Mesenchymal stem cell (in vitro differentiated cells and primary cell): ENCODE data around the gene BSG.
A peak's percentile ranks its signal among the peaks of the same experiment; 100 is the strongest.

Experiments used
- DNase-seq: peaks from one replicate; pipeline ENCODE4 v3.0.0-alpha.2; 2013
- H2AFZ ChIP-seq: one replicate; pipeline ENCODE4 v1.6.1; 2013; ENCODE audit warnings: low read depth, mild to moderate bottlenecking, control low read depth, inconsistent platforms, low read length, moderate library complexity
- H2AK5ac ChIP-seq: 2 replicates; pipeline ENCODE4 v1.6.1; 2013; ENCODE audit warnings: low read length, moderate library complexity, mild to moderate bottlenecking, inconsistent platforms; ENCODE audit not compliant: severe bottlenecking
- H2BK120ac ChIP-seq: one replicate; pipeline ENCODE4 v1.6.1; 2013; ENCODE audit warnings: low read depth, mild to moderate bottlenecking, inconsistent platforms, low read length, moderate library complexity
- H2BK12ac ChIP-seq, 2 experiments: one replicate each; pipeline ENCODE4 v1.6.1; 2013; ENCODE audit warnings: inconsistent platforms in 2 of 2, low read length in 2 of 2, mild to moderate bottlenecking in 2 of 2, moderate library complexity in 2 of 2, control low read depth in 1 of 2
- H2BK15ac ChIP-seq: one replicate; pipeline ENCODE4 v1.6.1; 2013; ENCODE audit warnings: mild to moderate bottlenecking, low read depth, inconsistent platforms; ENCODE audit not compliant: poor library complexity, severe bottlenecking
- H2BK5ac ChIP-seq: 2 replicates; pipeline ENCODE4 v1.6.1; 2013; ENCODE audit warnings: low read depth, mild to moderate bottlenecking, low read length, control low read depth, inconsistent platforms; ENCODE audit not compliant: poor library complexity, severe bottlenecking
- H3K14ac ChIP-seq, 2 experiments: one replicate each; pipeline ENCODE4 v1.6.1; 2013; ENCODE audit warnings: inconsistent platforms in 2 of 2, low read length in 2 of 2, control low read depth in 1 of 2, mild to moderate bottlenecking in 1 of 2, moderate library complexity in 1 of 2
- H3K18ac ChIP-seq, 2 experiments: one replicate each; pipeline ENCODE4 v1.6.1; 2013; ENCODE audit warnings: inconsistent platforms in 2 of 2, low read length in 2 of 2, control low read depth in 1 of 2, low read depth in 1 of 2, mild to moderate bottlenecking in 1 of 2
- H3K23ac ChIP-seq, 2 experiments: one replicate each; pipeline ENCODE4 v1.6.1; 2013; ENCODE audit warnings: inconsistent platforms in 2 of 2, low read length in 2 of 2, mild to moderate bottlenecking in 2 of 2, moderate library complexity in 2 of 2, control low read depth in 1 of 2
- H3K27ac ChIP-seq: 2 replicates; pipeline ENCODE4 v1.5.1; 2013; ENCODE audit warnings: mild to moderate bottlenecking, moderate library complexity, low read length, control low read depth, inconsistent platforms; ENCODE audit not compliant: poor library complexity, severe bottlenecking
- H3K27me3 ChIP-seq, 2 experiments: 2 replicates each; pipeline versions ENCODE4 v1.6.1 to v1.7.0; 2013; ENCODE audit warnings: low read length in 2 of 2, mild to moderate bottlenecking in 2 of 2, moderate library complexity in 2 of 2, control low read depth in 1 of 2, inconsistent platforms in 1 of 2; ENCODE audit not compliant: control insufficient read depth in 1 of 2, insufficient read depth in 1 of 2
- H3K36me3 ChIP-seq, 2 experiments: 2 replicates each; pipeline versions ENCODE4 v1.6.1 to v1.7.0; 2013; ENCODE audit warnings: low read length in 2 of 2, control low read depth in 1 of 2, inconsistent platforms in 1 of 2, low read depth in 1 of 2, mild to moderate bottlenecking in 1 of 2; ENCODE audit not compliant: insufficient read depth in 2 of 2, control insufficient read depth in 1 of 2
- H3K4ac ChIP-seq, 2 experiments: one replicate each; pipeline ENCODE4 v1.6.1; 2013; ENCODE audit warnings: inconsistent platforms in 2 of 2, low read length in 2 of 2, mild to moderate bottlenecking in 2 of 2, moderate library complexity in 2 of 2, control low read depth in 1 of 2, low read depth in 1 of 2
- H3K4me1 ChIP-seq: 2 replicates; pipeline ENCODE4 v1.6.1; 2013; ENCODE audit warnings: low read depth, low read length, control low read depth; ENCODE audit not compliant: control insufficient read depth, insufficient read depth
- H3K4me2 ChIP-seq: 2 replicates; pipeline ENCODE4 v1.6.1; 2013; ENCODE audit warnings: low read length, mild to moderate bottlenecking, inconsistent platforms; ENCODE audit not compliant: poor library complexity, severe bottlenecking
- H3K4me3 ChIP-seq, 2 experiments: 2 replicates each; pipeline versions ENCODE4 v1.5.1 to v1.7.0; 2013; ENCODE audit warnings: low read length in 2 of 2, mild to moderate bottlenecking in 2 of 2, control low read depth in 1 of 2, low read depth in 1 of 2; ENCODE audit not compliant: insufficient read depth in 1 of 2
- H3K79me1 ChIP-seq: replicated peaks from 2 replicates; pipeline ENCODE4 v1.6.1; 2013; ENCODE audit warnings: mild to moderate bottlenecking, control low read depth, low read length, inconsistent platforms; ENCODE audit not compliant: poor library complexity, severe bottlenecking
- H3K9ac ChIP-seq: 2 replicates; pipeline ENCODE4 v1.7.0; 2013; ENCODE audit warnings: mild to moderate bottlenecking, low read length, moderate library complexity
- H3K9me3 ChIP-seq: 2 replicates; pipeline ENCODE4 v1.7.0; 2013; ENCODE audit warnings: mild to moderate bottlenecking, low read length; ENCODE audit not compliant: control insufficient read depth
- H4K8ac ChIP-seq: one replicate; pipeline ENCODE4 v1.6.1; 2013; ENCODE audit warnings: inconsistent platforms, mild to moderate bottlenecking, low read length, moderate library complexity
- H4K91ac ChIP-seq: one replicate; pipeline ENCODE4 v1.6.1; 2013; ENCODE audit warnings: mild to moderate bottlenecking, low read length, inconsistent platforms
- WGBS: methylation state at CpG from one replicate; pipeline ENCODE4 v1.1.7; 2013; ENCODE audit warnings: mixed read lengths; 5-methylcytosine and 5-hydroxymethylcytosine counted together

Gene BSG

GRCh38 chr19:531753-532560, 40.4 kb upstream of the BSG start, which contains the start of gene CDC34:
Gene CDC34 (plus strand): TSS chr19:531760. CDS start chr19:531932, 172 bp downstream.
- H3K14ac ChIP-seq, result peak within 1 kb of the TSS; percentile 80 to 81
- peak within 1 kb of the TSS; percentile 88 to 89 for H3K4me3 ChIP-seq
- no peaks in the 10 kb centered on the region for H3K27me3 ChIP-seq
- H4K91ac ChIP-seq, result peak within 1 kb of the TSS; percentile 95
- peak within 1 kb of the TSS; percentile 93 to 95 for H3K18ac ChIP-seq
- peak within 1 kb of the TSS in 1 of 2 experiments; percentile 81 for H3K23ac ChIP-seq
- H3K79me1 ChIP-seq, result peaks cover 6% of the 10 kb centered on the region
- H3K27ac ChIP-seq, result peak within 1 kb of the TSS; percentile 88
- H2BK5ac ChIP-seq, result peak within 1 kb of the TSS; percentile 91
- H3K9me3 ChIP-seq, result no peaks in the 10 kb centered on the region
- H2BK120ac ChIP-seq, result peak within 1 kb of the TSS; percentile 67
- H2AFZ ChIP-seq, result peak within 1 kb of the TSS; percentile 56
- H4K8ac ChIP-seq, result peak within 1 kb of the TSS; percentile 95
- peak within 1 kb of the TSS; percentile 97 for H3K4me2 ChIP-seq
- H2BK12ac ChIP-seq, result peak within 1 kb of the TSS in 1 of 2 experiments; percentile 76
- WGBS, result under 1% methylated on average over 70 of the region's 84 CpGs
- H2AK5ac ChIP-seq, result no peak within 1 kb of the TSS
- H3K9ac ChIP-seq, result peak within 1 kb of the TSS; percentile 91
- peaks cover 10 to 29% of the 10 kb centered on the region in 2 experiments for H3K36me3 ChIP-seq
- DNase-seq, result no peak
- H3K4ac ChIP-seq, result peak within 1 kb of the TSS; percentile 78 to 95
- peak within 1 kb of the TSS; percentile 94 for H2BK15ac ChIP-seq
- peaks cover 37% of the 10 kb centered on the region for H3K4me1 ChIP-seq

GRCh38 chr19:532561-533363, 39.6 kb upstream of the BSG start:
- Histone ChIP-seq H3K23ac (peak overlapping the region; percentile 93 to 99), H3K4ac (peak overlapping the region; percentile 67 to 81), H3K9me3 (no peaks in the 10 kb centered on the region), H2BK5ac (no peak overlapping the region), H3K27ac (peak overlapping the region; percentile 88), H2AK5ac (peak overlapping the region; percentile 41), H3K36me3 (peaks cover 15 to 37% of the 10 kb centered on the region in 2 experiments), H3K4me1 (peaks cover 37% of the 10 kb centered on the region), H4K91ac (peak overlapping the region; percentile 52), H3K79me1 (peaks cover 7% of the 10 kb centered on the region), H3K18ac (peak overlapping the region; percentile 78 to 93), H3K4me3 (peak overlapping the region; percentile 83 to 89), H3K4me2 (peak overlapping the region; percentile 97), H2AFZ (no peak overlapping the region), H3K9ac (peak overlapping the region; percentile 91), H2BK15ac (peak overlapping the region; percentile 73), H2BK12ac (peak overlapping the region in 1 of 2 experiments; percentile 68), H3K14ac (peak overlapping the region; percentile 44 to 81), H3K27me3 (no peaks in the 10 kb centered on the region), H2BK120ac (peak overlapping the region; percentile 54), H4K8ac (peak overlapping the region; percentile 42)
- peak; percentile 86 for DNase-seq
- 1% methylated on average over 47 of the region's 47 CpGs for WGBS

- Histone ChIP-seq H3K18ac (peak overlapping the region; percentile 29 to 78), H2BK15ac (peak overlapping the region; percentile 17), H3K23ac (peak overlapping the region in 1 of 2 experiments; percentile 99), H3K9me3 (no peaks in the 10 kb centered on the region), H3K9ac (peak overlapping the region; percentile 91), H3K4me3 (peak overlapping the region; percentile 83 to 89), H4K8ac (peak overlapping the region; percentile 42), H4K91ac (no peak overlapping the region), H2BK12ac (peak overlapping the region in 1 of 2 experiments; percentile 68), H2AK5ac (no peak overlapping the region), H3K14ac (peak overlapping the region in 1 of 2 experiments; percentile 44), H2BK5ac (no peak overlapping the region), H2BK120ac (no peak overlapping the region), H3K27ac (peak overlapping the region; percentile 88), H3K79me1 (peaks cover 9% of the 10 kb centered on the region), H3K4ac (peak overlapping the region; percentile 67 to 81), H3K27me3 (no peaks in the 10 kb centered on the region), H2AFZ (no peak overlapping the region), H3K4me1 (peaks cover 37% of the 10 kb centered on the region), H3K4me2 (peak overlapping the region; percentile 97), H3K36me3 (peaks cover 22 to 44% of the 10 kb centered on the region in 2 experiments)
- DNase-seq, result no peak
- 58% methylated on average over 25 of the region's 25 CpGs for WGBS
Observed at GRCh38 chr19:533364-534058, 38.9 kb upstream of the BSG start.
